ENCODE results near the gene SERHL2.

DNA sequence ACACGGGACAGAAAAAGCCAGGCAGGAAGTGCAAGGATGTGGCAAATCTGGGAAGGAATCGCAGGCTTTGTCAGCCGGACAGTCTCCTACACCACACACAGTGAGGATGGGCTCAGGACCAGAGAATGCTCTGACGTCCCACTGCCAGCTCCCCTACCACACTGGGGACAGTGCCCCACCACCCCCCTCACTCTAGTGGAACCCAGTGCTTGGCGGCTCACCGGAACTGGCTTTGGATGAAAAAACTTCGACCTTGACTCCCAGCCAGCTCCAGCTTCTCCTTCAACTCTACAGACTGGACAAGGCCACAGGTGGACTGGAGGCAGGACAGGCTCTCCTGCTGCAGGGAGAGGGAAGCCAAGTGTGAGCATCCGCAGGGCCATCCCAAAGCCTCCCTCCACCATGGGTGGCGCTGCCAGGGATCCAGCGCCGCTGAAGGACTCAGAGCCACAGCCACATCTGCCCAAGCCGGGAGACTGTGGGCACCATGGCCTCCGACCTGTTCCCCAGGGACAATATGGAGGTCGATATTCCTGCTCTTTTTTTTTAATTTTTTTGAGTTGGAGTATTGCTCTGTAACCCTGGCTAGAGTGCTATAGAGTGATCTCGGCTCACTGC, 24.0 kb downstream of the SERHL2 start:
- TF ChIP-seq POLR2A (IDR thresholded peaks at IDR 0.05) = no peak
- TF ChIP-seq, protein P1, sequence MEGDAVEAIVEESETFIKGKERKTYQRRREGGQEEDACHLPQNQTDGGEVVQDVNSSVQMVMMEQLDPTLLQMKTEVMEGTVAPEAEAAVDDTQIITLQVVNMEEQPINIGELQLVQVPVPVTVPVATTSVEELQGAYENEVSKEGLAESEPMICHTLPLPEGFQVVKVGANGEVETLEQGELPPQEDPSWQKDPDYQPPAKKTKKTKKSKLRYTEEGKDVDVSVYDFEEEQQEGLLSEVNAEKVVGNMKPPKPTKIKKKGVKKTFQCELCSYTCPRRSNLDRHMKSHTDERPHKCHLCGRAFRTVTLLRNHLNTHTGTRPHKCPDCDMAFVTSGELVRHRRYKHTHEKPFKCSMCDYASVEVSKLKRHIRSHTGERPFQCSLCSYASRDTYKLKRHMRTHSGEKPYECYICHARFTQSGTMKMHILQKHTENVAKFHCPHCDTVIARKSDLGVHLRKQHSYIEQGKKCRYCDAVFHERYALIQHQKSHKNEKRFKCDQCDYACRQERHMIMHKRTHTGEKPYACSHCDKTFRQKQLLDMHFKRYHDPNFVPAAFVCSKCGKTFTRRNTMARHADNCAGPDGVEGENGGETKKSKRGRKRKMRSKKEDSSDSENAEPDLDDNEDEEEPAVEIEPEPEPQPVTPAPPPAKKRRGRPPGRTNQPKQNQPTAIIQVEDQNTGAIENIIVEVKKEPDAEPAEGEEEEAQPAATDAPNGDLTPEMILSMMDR (IDR thresholded peaks at IDR 0.05 in 4 of 5, conservative IDR thresholded peaks at IDR 0.05 in 1 of 5) = no peak
